GM19468 (cell line): ENCODE results near the gene RNU7-1.

ENCODE experiments used
- ATAC-seq: cut with Tn5 transposase; IDR thresholded peaks from one replicate; pipeline ENCODE4 v1.9.1; 2021; ENCODE audit warnings: mild to moderate bottlenecking, moderate library complexity, moderate number of reproducible peaks; ENCODE audit not compliant: unreplicated experiment; ENCODE audit errors: extremely low read depth

Gene RNU7-1

GRCh38 chr12:6981152-6982052, 37.8 kb downstream of the RNU7-1 start:
- ATAC-seq = no peak

GRCh38 chr12:6982532-6982931, 38.9 kb downstream of the RNU7-1 start:
- no peak for ATAC-seq

GRCh38 chr12:6987956-6988553, 44.4 kb downstream of the RNU7-1 start:
- ATAC-seq = no peak
